HEK293 (cell line): ENCODE data around the gene B3GALT5.

Experiments
- CTCF ChIA-PET: fragments of 350-600 bp; formaldehyde crosslinking; extraction: SDS; loops from one replicate; lab custom pipeline; 2021; ENCODE audit warnings: antibody characterized with exemption; lab: Yijun Ruan, JAX
- POLR2A ChIA-PET: fragments of 300-600 bp; formaldehyde crosslinking; extraction: SDS; loops from one replicate; lab custom pipeline; 2020; ENCODE audit warnings: antibody characterized with exemption, inconsistent platforms; lab: Yijun Ruan, JAX
- H3K27ac ChIP-seq: fragments of 200-500 bp; sonication (Bioruptor generic); 2 replicates; pipeline ENCODE4 v1.5.1; 2014; ENCODE audit warnings: low read depth, low read length, control low read depth, inconsistent platforms; ENCODE audit errors: extremely low read depth
- H3K36me3 ChIP-seq, 2 experiments: fragments of 200-500 bp in 1 of 2; sonication (Bioruptor generic) in 1 of 2; 1 replicate in 1 of 2; 2 replicates in 1 of 2; pipeline ENCODE4 v1.5.1; 2014 to 2017; ENCODE audit warnings: inconsistent platforms in 2 of 2, low read length in 2 of 2; ENCODE audit not compliant: control insufficient read depth in 2 of 2, insufficient read depth in 1 of 2
- H3K4me1 ChIP-seq: fragments of 200-500 bp; sonication (Bioruptor generic); 2 replicates; pipeline ENCODE4 v1.5.1; 2014; ENCODE audit warnings: mild to moderate bottlenecking, low read length, inconsistent platforms; ENCODE audit not compliant: control insufficient read depth, insufficient read depth
- H3K4me3 ChIP-seq: 2 replicates; pipeline ENCODE4 v1.5.1; 2011; ENCODE audit warnings: low read depth, mild to moderate bottlenecking, control low read depth, low read length, moderate library complexity
- H3K9me3 ChIP-seq: fragments of 200-500 bp; sonication (Bioruptor generic); 2 replicates; pipeline ENCODE4 v1.5.1; 2014; ENCODE audit warnings: low read depth, low read length, inconsistent platforms; ENCODE audit not compliant: control insufficient read depth, insufficient read depth
- GLI4 ChIP-seq: fragments of 450-650 bp; formaldehyde crosslinking; IDR thresholded peaks from 2 replicates; pipeline ENCODE4 v1.5.1; 2016; ENCODE audit warnings: missing biosample characterization, missing genetic modification characterization
- IKZF3 ChIP-seq: fragments of 450-650 bp; IDR thresholded peaks from 2 replicates; pipeline ENCODE4 v1.5.0; 2018; ENCODE audit warnings: missing biosample characterization, mild to moderate bottlenecking, missing genetic modification characterization, moderate library complexity
- KLF1 ChIP-seq: fragments of 450-650 bp; formaldehyde crosslinking; IDR thresholded peaks from 2 replicates; pipeline ENCODE4 v1.5.1; 2016; ENCODE audit warnings: missing biosample characterization, missing genetic modification characterization
- OSR2 ChIP-seq: fragments of 450-650 bp; formaldehyde crosslinking; IDR thresholded peaks from 2 replicates; pipeline ENCODE4 v1.5.1; 2016; ENCODE audit warnings: missing biosample characterization, missing genetic modification characterization
- PRDM1 ChIP-seq: fragments of 450-650 bp; formaldehyde crosslinking; IDR thresholded peaks from 2 replicates; pipeline ENCODE4; 2016; ENCODE audit warnings: missing biosample characterization, missing genetic modification characterization
- SCRT2 ChIP-seq: fragments of 450-650 bp; formaldehyde crosslinking; IDR thresholded peaks from 2 replicates; pipeline ENCODE4 v1.5.1; 2016; ENCODE audit warnings: missing biosample characterization, missing genetic modification characterization
- TRIM28 ChIP-seq: IDR thresholded peaks from 2 replicates; pipeline ENCODE4 v1.6.1; 2011; ENCODE audit warnings: low read length, control low read depth, borderline replicate concordance
- YY2 ChIP-seq: fragments of 450-650 bp; formaldehyde crosslinking; IDR thresholded peaks from 2 replicates; pipeline ENCODE4 v1.5.1; 2016; ENCODE audit warnings: missing biosample characterization, missing genetic modification characterization
- ZNF112 ChIP-seq: fragments of 450-650 bp; formaldehyde crosslinking; IDR thresholded peaks from 2 replicates; pipeline ENCODE4 v1.5.0; 2017; ENCODE audit warnings: missing biosample characterization, missing genetic modification characterization
- ZNF138 ChIP-seq: fragments of 450-650 bp; formaldehyde crosslinking; IDR thresholded peaks from 2 replicates; pipeline ENCODE4 v1.5.1; 2016; ENCODE audit warnings: missing biosample characterization, missing genetic modification characterization, borderline replicate concordance
- ZNF274 ChIP-seq, 2 experiments: fragments of 200-500 bp in 1 of 2; fragments of 450-650 bp in 1 of 2; sonication (Bioruptor generic) in 1 of 2; formaldehyde crosslinking in 1 of 2; IDR thresholded peaks; 2 replicates each; pipeline versions ENCODE4 v1.5.1 to v1.6.1; 2014 to 2016; ENCODE audit warnings: borderline replicate concordance in 1 of 2, inconsistent platforms in 1 of 2, low read length in 1 of 2, missing biosample characterization in 1 of 2, missing genetic modification characterization in 1 of 2
- ZNF311 ChIP-seq: fragments of 450-650 bp; formaldehyde crosslinking; IDR thresholded peaks from 2 replicates; pipeline ENCODE4 v1.5.1; 2017; ENCODE audit warnings: missing biosample characterization, missing genetic modification characterization, borderline replicate concordance
- ZNF404 ChIP-seq: fragments of 450-650 bp; formaldehyde crosslinking; IDR thresholded peaks from 2 replicates; pipeline ENCODE4 v1.5.1; 2017; ENCODE audit warnings: missing biosample characterization, missing genetic modification characterization
- ZNF544 ChIP-seq: fragments of 450-650 bp; formaldehyde crosslinking; IDR thresholded peaks from 2 replicates; pipeline ENCODE4 v1.5.0; 2017; ENCODE audit warnings: missing biosample characterization, missing genetic modification characterization
- ZNF585B ChIP-seq: fragments of 450-650 bp; formaldehyde crosslinking; IDR thresholded peaks from 2 replicates; pipeline ENCODE4 v1.5.1; 2016; ENCODE audit warnings: missing biosample characterization, missing genetic modification characterization
- ZNF629 ChIP-seq: fragments of 450-650 bp; formaldehyde crosslinking; IDR thresholded peaks from 2 replicates; pipeline ENCODE4 v1.5.1; 2017; ENCODE audit warnings: missing biosample characterization, missing genetic modification characterization
- ZNF654 ChIP-seq: fragments of 450-650 bp; formaldehyde crosslinking; IDR thresholded peaks from 2 replicates; pipeline ENCODE4 v1.5.1; 2016; ENCODE audit warnings: low read depth, missing biosample characterization, missing genetic modification characterization
- ZNF660 ChIP-seq: fragments of 450-650 bp; IDR thresholded peaks from 2 replicates; pipeline ENCODE4 v1.5.1; 2018; ENCODE audit warnings: missing biosample characterization, mild to moderate bottlenecking, missing genetic modification characterization
- ZNF707 ChIP-seq: fragments of 450-650 bp; formaldehyde crosslinking; IDR thresholded peaks from 2 replicates; pipeline ENCODE4 v1.5.1; 2016; ENCODE audit warnings: missing biosample characterization, missing genetic modification characterization
- ZSCAN23 ChIP-seq: fragments of 450-650 bp; formaldehyde crosslinking; IDR thresholded peaks from 2 replicates; pipeline ENCODE4 v1.5.1; 2016; ENCODE audit warnings: missing biosample characterization, missing genetic modification characterization
- TF ChIP-seq, protein P1 (sequence below): fragments of 450-650 bp; formaldehyde crosslinking; IDR thresholded peaks from 2 replicates; pipeline ENCODE4 v1.5.1; 2016; ENCODE audit warnings: missing biosample characterization, missing genetic modification characterization, borderline replicate concordance
- TF ChIP-seq, protein P2 (sequence below): fragments of 450-650 bp; formaldehyde crosslinking; IDR thresholded peaks from 2 replicates; pipeline ENCODE4 v1.5.1; 2016; ENCODE audit warnings: missing biosample characterization, missing genetic modification characterization
- TF ChIP-seq, protein P3 (sequence below): fragments of 450-650 bp; formaldehyde crosslinking; IDR thresholded peaks from 2 replicates; pipeline ENCODE4 v1.5.0; 2017; ENCODE audit warnings: missing biosample characterization, missing genetic modification characterization, borderline replicate concordance

Gene B3GALT5

DNA sequence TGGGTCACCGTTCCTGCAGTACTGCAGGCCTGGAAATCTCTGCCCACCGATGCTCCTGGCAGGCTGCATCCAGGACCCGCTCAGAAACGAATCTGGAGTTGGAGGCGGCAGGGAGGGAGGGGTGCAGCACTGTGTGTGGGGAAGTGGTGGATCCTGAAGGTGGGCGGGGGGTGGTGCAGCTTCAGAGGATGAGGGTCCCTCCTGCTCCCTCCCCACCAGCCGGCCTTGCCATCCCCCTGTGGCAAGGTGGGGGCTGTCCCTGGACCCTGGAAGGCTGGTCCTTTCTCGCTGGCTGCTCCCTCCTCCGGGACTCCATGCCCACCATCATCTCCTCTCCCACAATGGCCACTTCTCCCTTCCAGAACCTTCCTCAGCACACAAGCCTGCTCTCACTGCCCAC, 60.4 kb downstream of the B3GALT5 start:
- H3K4me1 ChIP-seq, result no peaks in the 10 kb centered on the region
- ChIA-PET CTCF (no interaction called here), POLR2A (no interaction called here)
- no peaks in the 10 kb centered on the region for H3K36me3 ChIP-seq
- no peaks in the 10 kb centered on the region for H3K9me3 ChIP-seq
- TF ChIP-seq ZNF544 (tag by site-specific recombination) (no peak), ZNF138 (no peak), ZNF660 (tag by site-specific recombination) (no peak), ZNF311 (tag by site-specific recombination) (no peak), ZNF629 (tag by site-specific recombination) (no peak), GLI4 (tag by site-specific recombination) (no peak), YY2 (tag by site-specific recombination) (no peak), ZNF274 (IDR thresholded peaks at IDR 0.05; ENCODE audit: low read length) (no peak), ZNF274 (tag by site-specific recombination; IDR thresholded peaks at IDR 0.05; ENCODE audit: borderline replicate concordance) (no peak)
- TF ChIP-seq, protein P1, sequence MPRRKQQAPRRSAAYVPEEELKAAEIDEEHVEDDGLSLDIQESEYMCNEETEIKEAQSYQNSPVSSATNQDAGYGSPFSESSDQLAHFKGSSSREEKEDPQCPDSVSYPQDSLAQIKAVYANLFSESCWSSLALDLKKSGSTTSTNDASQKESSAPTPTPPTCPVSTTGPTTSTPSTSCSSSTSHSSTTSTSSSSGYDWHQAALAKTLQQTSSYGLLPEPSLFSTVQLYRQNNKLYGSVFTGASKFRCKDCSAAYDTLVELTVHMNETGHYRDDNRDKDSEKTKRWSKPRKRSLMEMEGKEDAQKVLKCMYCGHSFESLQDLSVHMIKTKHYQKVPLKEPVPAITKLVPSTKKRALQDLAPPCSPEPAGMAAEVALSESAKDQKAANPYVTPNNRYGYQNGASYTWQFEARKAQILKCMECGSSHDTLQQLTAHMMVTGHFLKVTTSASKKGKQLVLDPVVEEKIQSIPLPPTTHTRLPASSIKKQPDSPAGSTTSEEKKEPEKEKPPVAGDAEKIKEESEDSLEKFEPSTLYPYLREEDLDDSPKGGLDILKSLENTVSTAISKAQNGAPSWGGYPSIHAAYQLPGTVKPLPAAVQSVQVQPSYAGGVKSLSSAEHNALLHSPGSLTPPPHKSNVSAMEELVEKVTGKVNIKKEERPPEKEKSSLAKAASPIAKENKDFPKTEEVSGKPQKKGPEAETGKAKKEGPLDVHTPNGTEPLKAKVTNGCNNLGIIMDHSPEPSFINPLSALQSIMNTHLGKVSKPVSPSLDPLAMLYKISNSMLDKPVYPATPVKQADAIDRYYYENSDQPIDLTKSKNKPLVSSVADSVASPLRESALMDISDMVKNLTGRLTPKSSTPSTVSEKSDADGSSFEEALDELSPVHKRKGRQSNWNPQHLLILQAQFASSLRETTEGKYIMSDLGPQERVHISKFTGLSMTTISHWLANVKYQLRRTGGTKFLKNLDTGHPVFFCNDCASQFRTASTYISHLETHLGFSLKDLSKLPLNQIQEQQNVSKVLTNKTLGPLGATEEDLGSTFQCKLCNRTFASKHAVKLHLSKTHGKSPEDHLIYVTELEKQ, result no peak
- H3K4me3 ChIP-seq, result no peak overlapping the region
- H3K27ac ChIP-seq, result no peak overlapping the region

DNA sequence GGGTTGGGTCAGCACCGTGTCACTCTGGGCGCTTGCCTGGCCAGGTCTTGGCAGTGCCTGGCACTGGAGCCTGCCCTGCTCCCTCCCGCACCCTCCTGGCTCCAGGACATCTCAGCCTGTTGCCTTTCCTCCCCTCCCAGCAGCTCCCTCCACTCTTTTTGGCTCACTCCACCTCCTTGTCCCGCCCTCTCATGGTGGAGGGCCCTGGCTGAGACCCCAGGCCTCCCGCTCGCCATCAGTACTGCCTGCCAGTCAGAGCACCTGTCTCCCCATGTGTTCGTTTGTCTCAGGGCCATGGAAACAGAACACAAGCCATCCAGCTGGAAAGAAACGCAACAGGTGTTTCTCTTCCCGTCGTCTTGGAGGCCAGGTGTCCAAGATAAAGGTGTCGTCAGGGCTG, 61.0 kb downstream of the B3GALT5 start:
- Histone ChIP-seq H3K4me1 (no peaks in the 10 kb centered on the region), H3K36me3 (no peaks in the 10 kb centered on the region), H3K4me3 (no peak overlapping the region), H3K9me3 (no peaks in the 10 kb centered on the region), H3K27ac (no peak overlapping the region)
- no peak for TF ChIP-seq ZNF404 (tag by site-specific recombination)
- no peak for TF ChIP-seq OSR2 (tag by site-specific recombination)
- TF ChIP-seq SCRT2, result peak; percentile 87
- TF ChIP-seq ZNF112 (tag by site-specific recombination), result no peak
- no peak for TF ChIP-seq ZSCAN23 (tag by site-specific recombination)
- ChIA-PET POLR2A (no interaction called here), CTCF (no interaction called here)

DNA sequence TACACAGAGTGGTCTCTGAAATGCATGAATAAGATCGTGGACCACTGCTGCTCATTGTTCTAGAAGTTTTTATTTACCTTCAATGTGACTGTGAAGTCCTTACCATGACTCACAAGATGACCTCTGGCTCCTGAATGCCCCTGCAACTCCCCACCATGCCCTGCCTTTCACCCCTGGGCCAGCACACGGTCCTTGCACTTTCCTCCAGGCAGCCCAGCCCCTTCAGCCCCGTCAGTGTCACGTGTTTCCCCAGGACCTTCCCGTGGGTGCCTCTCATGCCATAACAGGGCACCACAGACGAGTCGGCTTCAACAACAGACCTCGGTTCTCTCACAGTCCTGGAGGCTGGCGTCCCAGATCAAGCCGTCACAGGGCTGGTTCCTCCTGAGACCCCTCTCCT, 62.1 kb downstream of the B3GALT5 start:
- no peaks in the 10 kb centered on the region for H3K4me1 ChIP-seq
- no peak for TF ChIP-seq TRIM28
- TF ChIP-seq ZNF585B, result no peak
- no peak for TF ChIP-seq ZNF707 (tag by site-specific recombination)
- no peak overlapping the region for H3K4me3 ChIP-seq
- H3K27ac ChIP-seq, result no peak overlapping the region
- POLR2A ChIA-PET, result no interaction called here
- CTCF ChIA-PET, result interaction anchor here (1.1 kb wide), 1 partner anchor 28 kb away, joined by 3 read pairs; no protein-coding TSS in a partner anchor
- no peaks in the 10 kb centered on the region for H3K36me3 ChIP-seq
- H3K9me3 ChIP-seq, result no peaks in the 10 kb centered on the region

DNA sequence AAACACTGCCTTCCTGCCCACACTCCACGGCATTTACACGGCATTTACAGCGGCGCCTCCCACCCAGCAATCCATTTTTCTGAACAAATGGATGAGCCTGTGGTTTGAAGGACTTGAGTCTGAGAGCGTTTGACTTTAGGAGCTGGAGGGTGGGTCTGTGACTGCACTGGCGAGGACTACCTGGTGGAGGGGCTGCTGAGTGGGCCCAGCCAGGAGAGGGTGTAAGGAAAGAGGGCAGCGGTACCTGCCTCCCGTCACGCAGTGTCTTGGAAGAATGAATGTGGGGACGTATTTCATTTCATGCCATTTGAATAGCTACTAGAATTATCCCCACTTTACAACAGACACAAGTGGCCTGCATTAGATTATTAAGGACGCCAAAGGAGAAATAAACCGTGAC, 62.9 kb downstream of the B3GALT5 start:
- Histone ChIP-seq H3K4me3 (no peak overlapping the region), H3K9me3 (no peaks in the 10 kb centered on the region), H3K36me3 (no peaks in the 10 kb centered on the region), H3K27ac (no peak overlapping the region), H3K4me1 (no peaks in the 10 kb centered on the region)
- ChIA-PET POLR2A (no interaction called here), CTCF (interaction anchor here (1.1 to 1.6 kb wide), 2 partner anchors 27 to 84 kb away, joined by 3 to 4 read pairs; no protein-coding TSS in a partner anchor)
- TF ChIP-seq PRDM1 (tag by site-specific recombination) (no peak), ZNF654 (no peak), ZNF112 (tag by site-specific recombination) (no peak), KLF1 (no peak), ZNF138 (no peak), IKZF3 (tag by site-specific recombination) (no peak), ZNF660 (tag by site-specific recombination) (no peak)
- TF ChIP-seq, protein P2, sequence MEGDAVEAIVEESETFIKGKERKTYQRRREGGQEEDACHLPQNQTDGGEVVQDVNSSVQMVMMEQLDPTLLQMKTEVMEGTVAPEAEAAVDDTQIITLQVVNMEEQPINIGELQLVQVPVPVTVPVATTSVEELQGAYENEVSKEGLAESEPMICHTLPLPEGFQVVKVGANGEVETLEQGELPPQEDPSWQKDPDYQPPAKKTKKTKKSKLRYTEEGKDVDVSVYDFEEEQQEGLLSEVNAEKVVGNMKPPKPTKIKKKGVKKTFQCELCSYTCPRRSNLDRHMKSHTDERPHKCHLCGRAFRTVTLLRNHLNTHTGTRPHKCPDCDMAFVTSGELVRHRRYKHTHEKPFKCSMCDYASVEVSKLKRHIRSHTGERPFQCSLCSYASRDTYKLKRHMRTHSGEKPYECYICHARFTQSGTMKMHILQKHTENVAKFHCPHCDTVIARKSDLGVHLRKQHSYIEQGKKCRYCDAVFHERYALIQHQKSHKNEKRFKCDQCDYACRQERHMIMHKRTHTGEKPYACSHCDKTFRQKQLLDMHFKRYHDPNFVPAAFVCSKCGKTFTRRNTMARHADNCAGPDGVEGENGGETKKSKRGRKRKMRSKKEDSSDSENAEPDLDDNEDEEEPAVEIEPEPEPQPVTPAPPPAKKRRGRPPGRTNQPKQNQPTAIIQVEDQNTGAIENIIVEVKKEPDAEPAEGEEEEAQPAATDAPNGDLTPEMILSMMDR, result no peak
- TF ChIP-seq, protein P3, sequence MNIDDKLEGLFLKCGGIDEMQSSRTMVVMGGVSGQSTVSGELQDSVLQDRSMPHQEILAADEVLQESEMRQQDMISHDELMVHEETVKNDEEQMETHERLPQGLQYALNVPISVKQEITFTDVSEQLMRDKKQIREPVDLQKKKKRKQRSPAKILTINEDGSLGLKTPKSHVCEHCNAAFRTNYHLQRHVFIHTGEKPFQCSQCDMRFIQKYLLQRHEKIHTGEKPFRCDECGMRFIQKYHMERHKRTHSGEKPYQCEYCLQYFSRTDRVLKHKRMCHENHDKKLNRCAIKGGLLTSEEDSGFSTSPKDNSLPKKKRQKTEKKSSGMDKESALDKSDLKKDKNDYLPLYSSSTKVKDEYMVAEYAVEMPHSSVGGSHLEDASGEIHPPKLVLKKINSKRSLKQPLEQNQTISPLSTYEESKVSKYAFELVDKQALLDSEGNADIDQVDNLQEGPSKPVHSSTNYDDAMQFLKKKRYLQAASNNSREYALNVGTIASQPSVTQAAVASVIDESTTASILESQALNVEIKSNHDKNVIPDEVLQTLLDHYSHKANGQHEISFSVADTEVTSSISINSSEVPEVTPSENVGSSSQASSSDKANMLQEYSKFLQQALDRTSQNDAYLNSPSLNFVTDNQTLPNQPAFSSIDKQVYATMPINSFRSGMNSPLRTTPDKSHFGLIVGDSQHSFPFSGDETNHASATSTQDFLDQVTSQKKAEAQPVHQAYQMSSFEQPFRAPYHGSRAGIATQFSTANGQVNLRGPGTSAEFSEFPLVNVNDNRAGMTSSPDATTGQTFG (tag by site-specific recombination), result no peak
